Upper lobe of right lung (tissue), 1 donor: ENCODE measurements around the gene MCOLN1. TPM values are rescaled to one million over a fixed set of nuclear protein-coding genes. Genes with fewer than 3 reads are reported as not detected.

ENCODE experiments used
- ATAC-seq: fragments of 200-7000 bp; cut with Tn5 transposase; one replicate; pipeline ENCODE4 v1.9.1; 2020; ENCODE audit warnings: mild to moderate bottlenecking, moderate library complexity
- DNase-seq: peaks from one replicate; pipeline ENCODE4 v3.0.0-alpha.2; 2020
- H3K27ac ChIP-seq: fragments of 200-600 bp; one replicate; pipeline ENCODE4 v1.8.0; 2022
- H3K27me3 ChIP-seq: fragments of 200-600 bp; one replicate; pipeline ENCODE4 v1.8.0; 2022; ENCODE audit warnings: mild to moderate bottlenecking
- H3K36me3 ChIP-seq: fragments of 200-600 bp; one replicate; pipeline ENCODE4 v1.8.0; 2022
- H3K4me1 ChIP-seq: fragments of 200-600 bp; one replicate; pipeline ENCODE4 v1.8.0; 2022
- H3K4me3 ChIP-seq: fragments of 200-600 bp; one replicate; pipeline ENCODE4 v1.8.0; 2022; ENCODE audit warnings: mild to moderate bottlenecking
- H3K9me3 ChIP-seq: fragments of 200-600 bp; one replicate; pipeline ENCODE4 v1.8.0; 2022
- CTCF ChIP-seq: fragments of 200-600 bp; IDR thresholded peaks from one replicate; pipeline ENCODE4 v1.8.0; 2022; ENCODE audit warnings: antibody characterized with exemption
- intact Hi-C: fragments of 100-400 bp; cut with DNase I; formaldehyde crosslinking; loops from one replicate; pipeline ENCODE4 v1.11.0; 2022
- total RNA-seq: library from RNA; stranded (reverse); fragmentation: NEBNext Ultra II Directional; extraction: Animal tissue kit (Norgen Biotek cat#: 25700); gene quantifications from one replicate; pipeline ENCODE4 v1.2.1, GENCODE V29; 2021
- donor health status: DM: no; HTN: yes; CAD: no; lungs with severe emphysema.

The MCOLN1 gene
- total RNA-seq, 1 donor from 2014 or later = 55.0 TPM

GRCh38 chr19:7516333-7516732, 6.1 kb upstream of the MCOLN1 start:
- Histone ChIP-seq H3K4me1 (peaks cover 16% of the 10 kb centered on the region), H3K4me3 (peak overlapping the region; percentile 82), H3K9me3 (no peaks in the 10 kb centered on the region), H3K27me3 (no peaks in the 10 kb centered on the region), H3K36me3 (no peaks in the 10 kb centered on the region), H3K27ac (peak overlapping the region; percentile 89)
- TF ChIP-seq CTCF = no peak
- intact Hi-C loops = no loop called here
- no peak for DNase-seq
- no peak for ATAC-seq

- TF ChIP-seq CTCF = no peak
- no peaks in the 10 kb centered on the region for H3K36me3 ChIP-seq
- ATAC-seq (no peak), DNase-seq (no peak)
- peak overlapping the region; percentile 89 for H3K27ac ChIP-seq
- H3K4me1 ChIP-seq = peaks cover 21% of the 10 kb centered on the region
- H3K27me3 ChIP-seq = no peaks in the 10 kb centered on the region
- intact Hi-C loops = no loop called here
- peak overlapping the region; percentile 82 for H3K4me3 ChIP-seq
- no peaks in the 10 kb centered on the region for H3K9me3 ChIP-seq
These were observed 5.5 kb upstream of the MCOLN1 start for GRCh38 chr19:7516878-7517277.

- no peak for ATAC-seq
- no peak for DNase-seq
These were observed 2.9 kb upstream of the MCOLN1 start for GRCh38 chr19:7519361-7520130.

GRCh38 chr19:7520131-7521051, 2.0 kb upstream of the MCOLN1 start:
- no peaks in the 10 kb centered on the region for H3K27me3 ChIP-seq
- H3K4me3 ChIP-seq = no peak overlapping the region
- no peaks in the 10 kb centered on the region for H3K9me3 ChIP-seq
- intact Hi-C loops = no loop called here
- peaks cover 5% of the 10 kb centered on the region for H3K36me3 ChIP-seq
- DNase-seq (no peak), ATAC-seq (no peak)
- no peak overlapping the region for H3K27ac ChIP-seq
- TF ChIP-seq CTCF = no peak
- H3K4me1 ChIP-seq = peaks cover 34% of the 10 kb centered on the region

More at GRCh38 chr19:7519361-7520130, 2.9 kb upstream of the MCOLN1 start:
- peaks cover 35% of the 10 kb centered on the region for H3K4me1 ChIP-seq
- no peaks in the 10 kb centered on the region for H3K27me3 ChIP-seq
- no peaks in the 10 kb centered on the region for H3K9me3 ChIP-seq
- intact Hi-C loops = no loop called here
- no peak for TF ChIP-seq CTCF
- no peak overlapping the region for H3K4me3 ChIP-seq
- no peak overlapping the region for H3K27ac ChIP-seq
- H3K36me3 ChIP-seq = no peaks in the 10 kb centered on the region

GRCh38 chr19:7521551-7522071, 813 bp upstream of the MCOLN1 start:
- Histone ChIP-seq H3K27me3 (no peaks in the 10 kb centered on the region), H3K4me1 (peaks cover 30% of the 10 kb centered on the region), H3K9me3 (no peaks in the 10 kb centered on the region), H3K27ac (peak overlapping the region; percentile 66), H3K36me3 (peaks cover 16% of the 10 kb centered on the region), H3K4me3 (peak overlapping the region; percentile 92)
- ATAC-seq (no peak), DNase-seq (no peak)
- intact Hi-C loops = no loop called here
- no peak for TF ChIP-seq CTCF
